ENCODE results near the gene LMAN1L.

- TF ChIP-seq POLR2A (IDR thresholded peaks at IDR 0.05) = no peak
- TF ChIP-seq CTCF (IDR thresholded peaks at IDR 0.05) = no peak
These were observed 39.3 kb upstream of the LMAN1L start for GRCh38 chr15:74773329-74773728.
